Spleen (tissue), 7 donors: ENCODE data around the gene SLC45A1.

ENCODE experiments used
- POLR2A ChIP-seq, 3 donors: fragments of 450-650 bp; IDR thresholded peaks; one replicate each; pipeline ENCODE4 v1.5.1; 2017; ENCODE audit warnings: antibody characterized with exemption in 3 of 3, mild to moderate bottlenecking in 1 of 3
- TF ChIP-seq, protein P1 (sequence below), 11 experiments: fragments of 200-600 bp in 7 of 11; fragments of 450-650 bp in 4 of 11; sonication (generic) in 4 of 11; IDR thresholded peaks in 8 of 11; conservative IDR thresholded peaks in 3 of 11; 1 replicate in 7 of 11; 2 replicates in 4 of 11; pipeline versions ENCODE4 v1.4.0 to v1.8.0; 2016 to 2021; ENCODE audit warnings: antibody characterized with exemption in 11 of 11, inconsistent platforms in 4 of 11, mild to moderate bottlenecking in 1 of 11
- donor health status: DM: no; HTN: no; CAD: no; lungs with moderate emphysema.
- donor health status: DM: no; HTN: no; CAD: no.
- donor health status: DM: no; HTN: no; CAD: no.

DNA sequence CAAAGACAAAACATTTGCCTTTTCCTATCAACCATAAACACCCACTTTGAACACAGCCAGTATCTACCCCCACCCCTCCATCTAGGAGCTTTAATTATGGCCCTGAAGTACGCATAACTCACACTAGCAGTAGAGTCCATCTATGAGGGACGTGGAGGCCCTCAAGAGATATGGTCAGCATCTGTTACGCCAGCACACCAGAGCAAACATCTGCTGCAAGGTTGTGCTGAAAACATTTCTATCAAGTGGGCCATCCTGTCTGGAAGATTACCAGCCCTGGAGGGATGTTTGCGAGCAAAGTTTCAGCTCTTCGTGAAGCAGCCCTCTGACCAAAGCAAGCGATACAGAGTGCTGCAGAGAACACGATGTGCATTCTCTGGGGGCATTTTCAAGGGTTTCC is 74.6 kb downstream of the SLC45A1 start:
- TF ChIP-seq, protein P1, sequence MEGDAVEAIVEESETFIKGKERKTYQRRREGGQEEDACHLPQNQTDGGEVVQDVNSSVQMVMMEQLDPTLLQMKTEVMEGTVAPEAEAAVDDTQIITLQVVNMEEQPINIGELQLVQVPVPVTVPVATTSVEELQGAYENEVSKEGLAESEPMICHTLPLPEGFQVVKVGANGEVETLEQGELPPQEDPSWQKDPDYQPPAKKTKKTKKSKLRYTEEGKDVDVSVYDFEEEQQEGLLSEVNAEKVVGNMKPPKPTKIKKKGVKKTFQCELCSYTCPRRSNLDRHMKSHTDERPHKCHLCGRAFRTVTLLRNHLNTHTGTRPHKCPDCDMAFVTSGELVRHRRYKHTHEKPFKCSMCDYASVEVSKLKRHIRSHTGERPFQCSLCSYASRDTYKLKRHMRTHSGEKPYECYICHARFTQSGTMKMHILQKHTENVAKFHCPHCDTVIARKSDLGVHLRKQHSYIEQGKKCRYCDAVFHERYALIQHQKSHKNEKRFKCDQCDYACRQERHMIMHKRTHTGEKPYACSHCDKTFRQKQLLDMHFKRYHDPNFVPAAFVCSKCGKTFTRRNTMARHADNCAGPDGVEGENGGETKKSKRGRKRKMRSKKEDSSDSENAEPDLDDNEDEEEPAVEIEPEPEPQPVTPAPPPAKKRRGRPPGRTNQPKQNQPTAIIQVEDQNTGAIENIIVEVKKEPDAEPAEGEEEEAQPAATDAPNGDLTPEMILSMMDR (IDR thresholded peaks at IDR 0.05 in 8 of 11, conservative IDR thresholded peaks at IDR 0.05 in 3 of 11): no peak
- TF ChIP-seq POLR2A (IDR thresholded peaks at IDR 0.05): no peak
